Measurements from ENCODE around the gene HAUS3. TPM values are rescaled to one million over a fixed set of nuclear protein-coding genes. Genes with fewer than 3 reads are reported as not detected.

The HAUS3 gene, protein sequence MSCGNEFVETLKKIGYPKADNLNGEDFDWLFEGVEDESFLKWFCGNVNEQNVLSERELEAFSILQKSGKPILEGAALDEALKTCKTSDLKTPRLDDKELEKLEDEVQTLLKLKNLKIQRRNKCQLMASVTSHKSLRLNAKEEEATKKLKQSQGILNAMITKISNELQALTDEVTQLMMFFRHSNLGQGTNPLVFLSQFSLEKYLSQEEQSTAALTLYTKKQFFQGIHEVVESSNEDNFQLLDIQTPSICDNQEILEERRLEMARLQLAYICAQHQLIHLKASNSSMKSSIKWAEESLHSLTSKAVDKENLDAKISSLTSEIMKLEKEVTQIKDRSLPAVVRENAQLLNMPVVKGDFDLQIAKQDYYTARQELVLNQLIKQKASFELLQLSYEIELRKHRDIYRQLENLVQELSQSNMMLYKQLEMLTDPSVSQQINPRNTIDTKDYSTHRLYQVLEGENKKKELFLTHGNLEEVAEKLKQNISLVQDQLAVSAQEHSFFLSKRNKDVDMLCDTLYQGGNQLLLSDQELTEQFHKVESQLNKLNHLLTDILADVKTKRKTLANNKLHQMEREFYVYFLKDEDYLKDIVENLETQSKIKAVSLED
- total RNA-seq = 12.7 TPM
- long read RNA-seq, full-length matches to known transcripts = 15 of 44 reads
- long read RNA-seq, partial matches to known transcripts = 24 of 44 reads
- long read RNA-seq, other reads (novel, unspliced or antisense) = 5 of 44 reads

DNA sequence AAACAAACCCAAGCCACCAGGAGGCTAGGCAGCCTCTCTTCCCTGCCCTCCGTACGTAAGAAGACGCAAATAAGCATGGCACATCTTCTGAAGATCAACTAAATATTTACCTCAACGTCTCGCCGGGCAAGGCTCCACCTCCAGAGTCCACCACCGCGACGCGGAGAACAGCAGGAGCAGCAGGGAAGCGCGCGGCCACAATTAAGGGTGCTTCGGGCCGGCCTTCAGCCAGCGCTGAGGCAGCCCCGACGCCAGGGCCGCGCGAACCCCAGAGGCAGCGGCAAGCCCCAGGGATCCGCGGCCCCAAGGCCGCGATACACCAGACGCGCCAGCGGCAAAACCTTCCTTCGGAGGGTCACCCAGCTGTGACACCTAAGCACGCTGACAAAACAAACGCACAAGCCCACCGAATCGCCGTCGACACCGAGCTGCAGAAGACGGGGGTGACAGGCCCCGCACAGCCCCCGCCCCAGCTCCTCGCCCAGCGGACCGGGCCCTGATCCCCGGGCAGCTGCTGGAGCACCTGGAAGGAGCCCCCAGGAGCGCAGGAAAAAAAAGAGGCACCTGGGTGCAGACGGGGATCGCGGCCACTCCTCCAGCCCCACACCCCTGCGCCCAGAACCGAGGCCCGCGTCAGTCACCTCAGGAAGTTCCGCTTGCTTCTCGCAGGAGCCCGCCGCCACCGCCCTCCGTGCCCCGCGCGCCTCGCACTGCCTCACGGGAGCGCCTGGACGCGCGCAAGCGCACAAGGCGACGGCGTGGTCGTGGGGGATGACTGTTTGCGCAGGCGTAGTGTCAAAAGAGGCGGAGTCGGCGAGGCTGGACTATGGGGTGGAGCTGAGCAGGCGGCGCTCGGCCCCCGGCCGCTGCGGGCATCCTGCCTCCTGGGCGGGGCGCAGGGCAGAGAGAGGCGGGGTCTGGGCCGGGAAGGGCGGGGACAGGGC lies at the start of gene HAUS3, which contains the start of gene POLN:
Gene HAUS3, minus strand, starts transcription at position 712 of the 944 bp plus-strand sequence. CDS start 1,175 bp downstream, outside the sequence.
Gene POLN, minus strand, starts transcription at position 712 of the 944 bp plus-strand sequence. CDS start 12,890 bp downstream, outside the sequence.
- peak; percentile 100 for DNase-seq (ENCODE audit: low spot score)

DNA sequence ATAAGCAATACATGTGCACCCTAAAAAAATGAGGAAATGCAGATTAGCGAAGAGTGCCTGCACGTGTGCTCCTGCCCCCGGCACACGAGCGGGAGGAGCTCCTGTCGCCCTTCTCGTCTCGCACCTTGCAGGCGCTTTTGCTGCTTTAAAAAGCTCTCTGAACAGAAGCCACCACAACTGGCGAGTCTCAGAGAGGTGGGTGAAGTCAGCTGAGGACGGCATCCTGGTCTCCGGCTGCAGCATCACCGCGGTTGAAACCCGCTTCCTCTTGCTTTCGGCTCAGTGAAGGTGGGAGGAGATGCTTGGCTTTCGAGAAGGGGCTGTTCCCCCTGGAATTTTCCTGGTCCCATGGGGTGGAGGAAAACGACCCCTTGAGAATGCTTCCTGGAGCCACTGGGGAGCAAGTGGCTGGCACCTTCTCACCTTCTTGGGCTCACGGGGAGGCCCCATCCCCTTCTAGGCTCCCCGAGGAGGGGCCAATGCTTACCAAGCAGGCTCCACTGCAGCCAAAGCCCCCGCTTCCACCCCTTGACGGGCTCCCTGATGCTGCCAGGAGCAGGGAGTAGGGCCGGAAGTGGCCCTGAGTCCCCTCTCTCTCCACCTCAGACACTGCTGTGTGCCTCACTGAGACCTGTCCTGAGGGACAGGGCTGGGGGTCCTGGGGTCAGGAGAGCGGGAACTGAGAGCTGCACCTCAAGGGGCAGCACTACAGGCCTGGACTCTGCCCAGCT lies 49.2 kb upstream of the HAUS3 start:
- no peak for DNase-seq (ENCODE audit: low spot score)

DNA sequence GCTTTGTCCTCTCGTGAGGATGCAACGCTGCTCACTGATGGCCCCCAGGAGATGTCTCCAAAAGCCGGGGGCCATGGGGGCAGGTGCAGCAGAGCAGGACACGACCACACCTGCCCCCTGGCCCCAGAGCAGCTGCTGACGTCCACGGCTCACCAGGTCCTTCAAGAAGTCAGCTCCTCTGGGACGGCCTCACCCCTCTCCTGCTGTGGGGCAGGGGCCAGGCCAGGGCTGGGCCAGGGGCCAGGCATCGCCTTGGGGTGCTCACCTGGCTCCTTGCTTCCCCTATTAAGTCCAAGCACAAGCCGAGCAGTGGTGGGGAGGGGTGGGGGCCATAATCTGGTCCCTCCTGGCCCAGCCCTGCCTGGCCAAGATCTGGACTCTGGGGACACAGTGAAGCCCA lies 48.6 kb upstream of the HAUS3 start:
- no peak for DNase-seq (ENCODE audit: low spot score)

DNA sequence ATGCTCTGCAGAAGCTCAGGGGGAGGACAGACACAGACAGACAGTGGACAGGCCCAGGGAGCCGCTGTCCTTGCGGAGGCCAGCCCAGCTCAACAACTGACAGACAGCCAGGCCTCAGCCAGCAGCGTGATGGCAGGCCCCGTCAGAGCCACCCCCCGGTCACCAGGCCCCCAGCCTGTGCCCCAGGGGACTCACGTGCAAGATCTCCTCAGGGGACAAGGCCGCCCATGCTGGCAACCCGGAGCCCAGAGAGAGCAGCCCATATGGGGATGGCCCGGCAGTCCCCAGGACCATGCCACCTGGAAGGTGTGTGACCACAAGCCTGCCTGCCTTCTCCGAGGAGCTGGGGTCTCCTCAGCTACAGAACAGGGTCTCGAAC lies 48.0 kb upstream of the HAUS3 start:
- DNase-seq (ENCODE audit: low spot score) = no peak

DNA sequence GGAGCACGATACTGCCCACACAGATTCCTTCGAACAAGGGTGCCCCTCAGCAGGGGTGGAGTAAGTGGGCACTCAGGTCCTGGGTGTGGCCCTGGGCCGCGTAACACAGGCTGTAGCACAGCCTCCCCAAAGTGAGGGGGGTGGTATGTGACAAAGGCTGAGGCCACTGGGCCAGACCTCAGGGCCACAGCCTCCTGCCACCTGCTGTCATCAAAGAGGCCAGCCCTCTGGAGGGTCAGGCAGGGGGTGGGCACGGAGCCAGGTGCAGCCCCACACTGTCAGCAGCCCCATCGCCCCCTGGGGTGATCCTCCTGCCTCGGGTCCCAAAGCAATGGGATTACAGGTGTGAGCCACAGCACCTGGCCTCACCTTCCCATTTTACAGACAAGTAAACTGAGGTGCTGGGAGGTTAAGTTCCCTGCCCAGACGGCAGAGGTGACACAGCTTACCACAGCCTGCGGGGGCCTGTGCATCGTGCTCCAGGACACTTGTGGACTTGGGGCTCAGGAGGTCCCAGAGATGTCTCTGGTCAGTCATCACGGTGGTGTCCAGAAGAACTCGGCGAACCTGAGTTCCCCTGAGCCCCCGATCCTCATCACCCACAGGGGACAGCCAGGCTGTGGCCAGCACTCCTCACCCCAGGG lies 47.5 kb upstream of the HAUS3 start:
- DNase-seq (ENCODE audit: low spot score) = no peak

DNA sequence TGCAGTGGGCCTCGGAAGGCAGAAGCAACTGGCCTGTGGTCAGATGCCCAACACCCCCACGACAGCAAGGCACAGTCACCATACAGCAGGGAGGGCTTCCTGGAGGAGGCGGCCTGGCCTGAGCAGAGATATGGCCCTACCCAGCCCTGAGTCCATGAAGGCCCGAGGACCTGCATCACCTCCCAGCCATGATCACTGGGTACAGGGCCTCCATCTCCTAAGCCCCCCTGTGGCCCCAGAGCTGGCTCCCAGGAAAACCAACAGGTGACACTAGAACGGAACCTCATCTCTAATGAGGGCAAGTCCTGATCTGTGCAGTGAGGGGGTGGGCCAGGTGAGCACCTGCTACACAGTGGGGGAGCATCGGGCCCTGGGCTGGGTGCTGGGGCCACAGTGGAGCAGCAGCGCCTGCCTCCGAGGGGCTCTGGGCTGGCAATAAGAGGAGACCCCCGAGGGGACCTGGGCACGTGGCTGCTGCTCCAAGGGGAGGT lies 46.2 kb upstream of the HAUS3 start:
- no peak for DNase-seq (ENCODE audit: low spot score)

DNA sequence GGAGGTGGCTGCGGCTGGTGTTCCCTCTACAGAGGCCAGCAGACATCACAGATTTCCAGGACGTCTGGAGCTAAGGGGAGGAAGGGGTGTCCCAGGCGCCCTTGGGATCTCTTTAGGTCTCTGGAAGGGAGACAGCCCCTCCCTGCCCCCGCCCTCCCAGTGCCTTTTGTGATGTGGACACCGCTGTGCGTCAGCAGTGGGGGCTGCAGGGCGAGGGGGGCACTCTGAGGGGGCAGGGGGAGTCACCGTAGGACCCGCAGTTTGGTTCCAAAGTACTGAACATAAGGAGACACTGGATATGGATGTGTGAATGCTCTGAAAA lies 45.6 kb upstream of the HAUS3 start:
- no peak for DNase-seq (ENCODE audit: low spot score)

DNA sequence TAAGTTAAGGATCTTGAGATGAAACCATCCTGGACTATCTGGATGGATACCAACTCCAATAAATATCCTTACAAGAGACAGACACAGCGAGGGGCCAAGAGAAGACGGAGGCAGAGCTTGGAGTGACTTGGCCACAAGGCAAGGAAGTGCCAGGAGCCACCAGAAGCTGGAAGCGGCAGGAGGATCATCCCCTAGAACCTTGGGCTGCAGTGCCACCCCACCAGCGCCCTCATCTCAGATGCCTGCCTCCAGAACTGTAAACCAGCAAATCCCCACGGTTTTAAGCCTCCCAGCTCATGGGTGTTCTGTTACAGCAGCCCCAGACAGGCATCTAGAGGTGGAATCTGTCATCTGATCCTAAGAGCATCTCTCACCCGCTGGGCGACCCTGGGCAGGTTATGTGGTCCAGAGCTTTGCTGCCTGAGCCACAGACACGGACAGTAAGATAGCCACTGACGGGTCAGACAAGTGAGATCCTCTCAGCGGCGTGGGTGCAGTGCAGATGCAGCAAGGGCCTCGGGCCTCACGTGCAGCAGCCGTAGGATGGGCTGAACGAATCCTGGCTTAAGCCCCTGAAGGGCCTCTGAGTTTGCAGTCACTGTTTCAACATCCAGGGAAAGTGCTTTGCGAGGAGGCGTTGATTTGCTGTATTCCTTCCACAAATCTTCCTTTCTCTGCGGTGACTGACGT lies 45.1 kb upstream of the HAUS3 start:
- no peak for DNase-seq (ENCODE audit: low spot score)

DNA sequence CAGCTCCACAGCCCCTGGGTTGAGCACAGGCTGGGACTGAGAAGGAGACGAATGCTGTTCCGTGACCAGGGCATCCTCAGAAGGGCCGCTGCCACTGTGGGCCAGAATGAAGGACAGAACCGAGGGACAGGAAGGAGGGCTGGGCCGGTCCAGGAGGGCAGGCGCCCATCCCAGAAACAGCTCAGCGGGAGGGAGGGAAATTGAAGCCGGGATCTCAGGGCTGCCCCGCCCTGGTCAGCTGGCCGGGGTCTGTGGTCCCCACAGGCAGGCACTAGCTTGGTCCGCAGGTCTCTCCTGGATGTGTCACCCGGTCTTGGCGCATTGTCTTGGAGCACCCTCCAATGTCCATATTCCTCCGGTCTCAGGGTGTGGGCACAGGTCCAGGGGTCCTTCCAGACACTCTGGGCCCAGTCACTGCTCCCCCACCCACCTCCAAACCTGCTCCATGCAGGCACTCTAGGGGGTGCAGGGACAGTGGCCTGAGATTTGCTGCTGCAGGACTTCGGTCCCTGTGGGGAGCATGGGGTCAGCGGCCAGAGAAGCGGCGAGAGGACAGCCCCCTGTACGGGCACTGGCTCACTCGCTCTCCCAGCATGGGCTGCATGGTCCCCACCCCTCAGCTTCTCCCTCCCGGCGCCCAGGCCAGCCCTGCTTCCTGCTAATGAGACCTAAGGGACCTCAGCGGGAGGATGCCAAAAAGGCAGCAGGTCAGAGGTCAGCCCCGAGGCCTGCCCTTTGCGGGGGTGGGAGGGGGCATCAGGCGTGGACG lies 43.9 kb upstream of the HAUS3 start:
- DNase-seq (ENCODE audit: low spot score) = no peak

DNA sequence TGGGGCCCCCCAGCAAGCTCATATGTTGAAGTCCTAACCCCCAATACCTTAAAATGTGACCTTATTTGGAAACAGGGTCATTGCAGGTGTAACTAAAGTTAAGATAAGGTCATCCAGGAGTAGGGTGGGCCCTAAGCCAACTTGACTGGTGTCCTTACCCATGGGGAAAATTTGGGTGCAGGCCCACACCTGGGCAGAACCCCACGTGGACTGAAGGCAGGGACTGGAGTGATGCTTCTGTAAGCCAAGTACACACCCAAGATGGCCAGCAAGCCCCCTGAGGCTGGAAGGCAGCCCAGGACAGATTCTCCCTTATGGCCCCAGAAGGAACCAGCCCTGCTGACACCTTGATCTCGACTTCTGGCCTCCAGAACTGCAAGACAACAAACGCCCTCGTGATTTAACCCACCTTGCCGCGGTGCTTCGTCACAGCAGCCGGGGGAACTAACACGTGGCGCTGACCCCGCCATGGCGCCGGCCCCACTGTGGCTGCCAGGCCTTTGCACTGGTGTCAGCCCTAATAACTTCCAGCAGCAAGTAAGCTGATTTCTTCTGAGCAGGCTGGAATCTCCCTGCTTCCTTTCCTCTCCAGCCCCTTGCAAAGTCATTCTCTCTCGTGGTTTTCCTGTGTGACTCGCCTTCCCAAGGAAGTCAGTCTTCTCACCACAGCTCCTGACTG lies 43.2 kb upstream of the HAUS3 start:
- DNase-seq (ENCODE audit: low spot score) = no peak

DNA sequence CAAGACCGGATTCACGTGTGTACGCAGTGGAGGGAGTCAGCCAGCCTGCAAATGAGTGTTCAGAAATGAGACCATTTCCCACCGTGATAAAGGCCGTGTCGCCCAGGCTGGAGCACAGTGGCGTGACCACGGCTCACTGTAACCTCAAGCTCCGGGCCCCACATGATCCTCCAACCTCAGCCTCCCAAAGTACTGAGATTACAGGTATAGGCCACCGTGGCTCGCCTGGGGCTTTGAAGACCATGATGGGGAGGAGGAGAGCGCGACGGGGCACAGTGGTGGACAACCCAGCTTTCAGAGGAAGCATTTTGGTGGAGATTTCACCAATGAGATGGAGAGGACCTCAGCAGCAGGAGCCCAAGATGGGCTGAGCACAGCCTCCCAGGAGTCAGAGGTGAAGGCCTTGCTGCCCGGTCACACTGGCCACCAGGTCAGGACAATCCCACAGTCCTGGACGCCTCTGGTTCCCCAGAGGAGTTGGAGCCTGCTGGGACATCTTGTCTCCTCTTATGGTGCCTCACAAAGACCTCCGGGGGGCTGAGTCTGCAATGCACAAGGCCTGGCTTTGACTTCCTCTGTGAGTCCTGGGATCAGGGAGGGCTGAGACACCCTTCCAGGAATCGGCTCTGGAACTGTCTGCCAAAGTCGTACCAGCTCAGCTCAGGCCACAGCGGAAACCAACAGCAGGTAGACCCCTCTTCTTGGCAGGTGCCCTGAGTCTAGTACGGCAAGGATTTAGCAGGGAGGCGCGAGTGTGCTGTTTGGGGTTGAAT lies 42.4 kb upstream of the HAUS3 start:
- no peak for DNase-seq (ENCODE audit: low spot score)

DNA sequence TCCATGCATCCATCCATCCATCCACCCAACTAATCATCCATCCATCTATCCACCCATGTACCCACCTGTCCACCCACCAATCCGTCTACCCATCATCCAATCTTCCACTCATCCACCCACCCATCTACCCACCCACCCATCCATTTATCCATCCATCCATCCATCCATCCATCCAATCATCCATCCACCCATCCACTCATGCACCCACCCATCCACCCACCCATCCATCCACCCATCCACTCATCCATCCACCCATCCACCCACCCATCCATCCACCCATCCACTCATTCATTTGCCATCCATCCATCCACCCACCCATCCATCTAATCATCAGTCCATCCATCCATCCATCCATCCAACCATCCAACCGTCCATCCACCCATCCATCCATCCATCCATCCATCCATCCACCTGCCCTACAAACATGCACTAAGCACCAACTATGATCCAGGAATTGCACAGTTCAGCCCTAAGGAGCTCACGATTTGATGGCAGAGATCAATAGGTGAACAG lies 41.3 kb upstream of the HAUS3 start:
- no peak for DNase-seq (ENCODE audit: low spot score)

DNA sequence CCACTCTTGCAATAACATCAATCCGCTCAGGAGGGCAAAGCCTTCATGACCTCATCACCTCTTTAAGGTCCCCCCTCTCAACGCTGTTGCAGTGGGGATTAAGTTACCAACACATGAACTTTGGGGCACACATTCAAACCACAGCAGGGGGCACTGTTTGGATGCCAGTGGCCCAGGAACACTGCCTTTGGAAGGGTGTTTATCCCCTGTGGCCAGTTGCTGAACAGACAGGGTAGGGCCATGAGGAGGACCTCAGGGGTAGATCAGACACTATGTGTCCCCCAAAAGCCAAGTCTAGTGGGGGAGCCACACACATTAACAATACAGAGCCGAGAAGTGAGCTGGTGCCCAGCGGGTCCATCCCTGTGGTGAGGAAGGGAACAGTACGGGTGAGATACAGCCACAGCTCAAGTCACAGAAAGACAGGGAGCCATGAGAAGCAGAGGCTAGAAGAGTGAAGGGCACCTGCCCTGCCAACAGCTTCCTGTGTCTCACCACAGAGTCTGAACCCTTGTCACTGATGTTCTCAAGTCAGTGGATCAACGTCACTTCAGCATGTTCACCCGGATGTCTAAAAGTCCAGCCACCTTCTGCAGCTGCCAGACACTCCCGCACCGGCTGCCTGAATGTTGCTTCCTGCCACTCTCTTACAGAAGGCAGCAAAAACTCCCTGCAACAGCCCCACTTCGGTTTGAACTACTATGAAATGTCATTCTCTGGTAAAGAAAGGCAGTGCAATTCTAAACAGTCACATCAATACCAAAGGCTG lies 39.8 kb upstream of the HAUS3 start:
- no peak for DNase-seq (ENCODE audit: low spot score)

DNA sequence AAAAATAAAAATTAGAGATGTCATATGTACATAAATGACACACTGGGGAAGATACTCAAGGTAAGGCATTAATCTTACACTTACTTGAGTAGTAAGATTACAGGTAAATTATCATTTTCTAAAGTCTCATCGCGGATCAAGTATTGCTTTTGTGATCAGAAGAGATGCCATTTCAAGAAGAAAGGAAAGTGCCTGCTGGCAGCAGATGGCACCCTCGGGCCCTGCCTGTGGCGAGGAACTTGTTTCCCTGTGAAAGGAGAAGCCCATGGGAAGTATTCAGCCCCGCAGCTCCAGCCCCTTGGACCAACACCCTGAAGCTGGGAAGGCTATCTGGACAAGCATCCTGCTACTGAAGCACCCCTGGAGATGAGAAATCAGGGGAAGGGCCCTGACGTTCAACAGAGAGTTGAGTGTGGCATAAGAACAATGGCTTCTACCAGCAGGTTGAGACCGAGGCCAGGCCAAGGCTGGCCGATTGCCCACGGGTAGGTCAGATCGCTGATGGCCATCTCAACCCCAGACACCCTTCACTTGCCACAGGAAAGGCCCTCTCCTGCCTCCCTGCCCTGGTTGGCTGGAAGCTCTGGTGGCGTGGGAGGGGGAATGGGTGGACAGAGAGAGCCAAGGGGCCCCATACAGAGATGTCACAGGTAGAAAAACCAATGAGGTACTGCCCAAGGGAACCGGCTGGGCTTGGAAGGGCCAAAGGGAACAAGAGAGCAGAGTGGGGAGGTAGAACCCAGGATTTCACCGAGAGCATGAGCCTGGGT lies 38.8 kb upstream of the HAUS3 start:
- DNase-seq (ENCODE audit: low spot score) = no peak

DNA sequence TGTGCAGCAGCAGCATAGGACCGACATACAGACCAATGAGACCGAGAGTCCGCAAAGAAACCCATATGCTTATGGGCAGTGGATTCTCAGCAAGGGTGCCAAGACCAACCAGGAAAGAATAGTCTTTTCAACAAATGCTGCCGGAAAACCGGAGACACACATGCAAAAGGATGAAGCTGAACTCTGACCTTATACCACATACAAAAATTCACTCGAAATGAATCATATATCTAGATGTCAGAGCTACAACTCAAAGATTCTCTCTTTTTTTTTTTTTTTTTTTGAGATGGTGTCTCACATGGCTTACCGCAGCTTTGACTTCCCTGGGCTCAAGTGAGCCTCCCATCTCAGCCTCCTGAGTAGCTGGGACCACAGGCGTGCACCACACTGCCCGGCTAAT lies 36.0 kb upstream of the HAUS3 start:
- no peak for DNase-seq (ENCODE audit: low spot score)

All from mesenteric fat pad (tissue), 1 donor.